HT-29 (cell line): Measurements from ENCODE around the gene SF3B1. TPM values are rescaled to one million over a fixed set of nuclear protein-coding genes. Genes with fewer than 3 reads are reported as not detected.
"Not testable (repeated sequence)": the region's sequence is repeated elsewhere in the genome, so short reads cannot be mapped to it uniquely, and the experiment has no call there.

Source experiments
- DNase-seq: peaks from one replicate; pipeline ENCODE4 v3.0.0-alpha.2; 2015; ENCODE audit warnings: low spot score
- total RNA-seq: library from RNA; depleted of rRNA; stranded (reverse); fragments of >200 nt; shearing (Covaris generic); gene quantifications from 2 replicates; pipeline ENCODE4 v1.2.3, GENCODE V29; 2014

The SF3B1 gene
- total RNA-seq, 1 experiment from 2014 or later = 95.8 TPM

DNA sequence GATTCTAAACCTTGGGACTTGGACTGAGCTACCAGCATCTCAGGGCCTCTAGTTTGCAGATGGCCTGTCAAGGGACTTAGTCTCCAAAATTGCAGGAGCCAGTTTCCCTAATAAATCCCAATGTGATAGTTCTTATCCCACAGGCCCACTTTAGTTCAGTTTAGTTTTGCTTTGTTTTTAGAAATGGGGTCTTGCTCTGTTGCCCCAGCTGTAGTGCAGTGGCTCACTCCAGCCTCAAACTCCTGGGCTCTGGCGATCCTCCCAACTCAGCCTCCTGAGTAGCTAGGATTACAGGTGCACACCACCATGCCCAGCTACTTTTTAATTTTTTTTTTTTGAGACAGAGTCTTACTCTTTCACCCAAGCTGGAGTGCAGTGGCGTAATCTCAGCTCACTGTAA lies 2.6 kb upstream of the SF3B1 start:
- no peak for DNase-seq

DNA sequence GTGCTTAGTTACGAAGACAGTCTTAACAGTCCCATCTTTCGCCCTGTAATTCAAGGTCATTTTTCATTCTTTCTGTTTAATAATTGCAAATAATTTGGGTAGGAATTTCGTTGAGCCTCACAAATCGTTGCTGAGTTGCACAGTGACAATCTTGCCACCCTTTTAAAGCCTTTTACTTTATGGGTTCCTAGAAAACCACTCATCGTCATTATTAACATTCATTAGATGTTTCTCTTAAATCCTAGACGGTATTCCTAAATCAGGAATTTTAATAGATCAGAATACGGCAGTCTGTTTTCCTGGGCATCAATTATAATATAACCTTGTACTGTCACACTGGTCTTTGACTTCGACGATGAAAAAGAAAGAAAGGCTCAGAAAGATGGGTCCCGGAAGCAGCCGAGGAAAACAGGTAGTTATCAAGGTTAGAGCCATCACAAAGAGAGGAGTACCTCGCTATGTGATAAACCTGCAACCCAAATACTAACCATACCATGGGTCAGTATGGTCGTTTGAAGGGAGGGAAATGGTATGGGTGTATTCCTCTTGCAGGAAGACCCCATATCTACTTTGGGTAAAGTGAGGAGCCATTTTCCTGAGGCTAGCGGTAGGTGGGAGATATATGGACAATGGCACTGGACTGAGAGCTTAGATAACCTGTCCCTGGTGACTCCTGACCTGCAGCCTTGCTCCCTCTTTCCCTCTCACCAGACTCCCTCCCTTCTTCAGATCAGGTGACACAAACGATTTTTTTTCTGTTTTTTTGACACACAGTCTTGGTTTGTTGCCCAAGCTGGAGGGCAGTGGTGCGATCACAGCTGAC lies 981 bp upstream of the SF3B1 start:
- no peak for DNase-seq

DNA sequence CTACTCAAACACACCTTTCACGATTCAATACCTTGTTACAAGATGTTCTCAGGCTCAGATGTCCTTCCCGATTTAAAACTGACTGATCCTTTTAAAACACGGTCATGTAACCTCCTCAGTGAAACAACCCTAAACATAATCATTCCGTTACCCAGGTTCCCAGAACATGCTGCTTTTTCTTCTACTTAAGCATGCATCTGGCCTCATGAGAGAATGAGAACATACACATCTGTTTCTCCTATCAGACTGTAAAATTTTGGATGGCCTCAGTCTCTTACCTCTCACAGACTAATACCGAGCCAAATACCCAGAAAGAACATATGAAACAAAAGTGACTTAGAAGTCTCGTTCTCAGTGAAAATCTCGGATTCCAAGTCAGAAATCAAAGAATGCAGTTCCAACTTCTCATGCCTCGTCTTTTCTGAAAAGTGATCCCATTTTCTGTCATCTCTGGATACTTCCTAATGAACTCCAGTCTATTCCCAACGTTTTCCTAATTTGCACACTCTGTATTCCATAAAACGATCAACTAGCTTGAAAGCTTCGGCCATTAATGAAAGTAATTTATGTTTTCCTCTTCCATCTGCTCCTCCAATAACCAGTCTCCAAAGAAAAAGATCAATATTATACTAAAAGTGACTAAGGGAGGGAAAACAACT lies 919 bp downstream of the SF3B1 start:
- peak; percentile 35 for DNase-seq

DNA sequence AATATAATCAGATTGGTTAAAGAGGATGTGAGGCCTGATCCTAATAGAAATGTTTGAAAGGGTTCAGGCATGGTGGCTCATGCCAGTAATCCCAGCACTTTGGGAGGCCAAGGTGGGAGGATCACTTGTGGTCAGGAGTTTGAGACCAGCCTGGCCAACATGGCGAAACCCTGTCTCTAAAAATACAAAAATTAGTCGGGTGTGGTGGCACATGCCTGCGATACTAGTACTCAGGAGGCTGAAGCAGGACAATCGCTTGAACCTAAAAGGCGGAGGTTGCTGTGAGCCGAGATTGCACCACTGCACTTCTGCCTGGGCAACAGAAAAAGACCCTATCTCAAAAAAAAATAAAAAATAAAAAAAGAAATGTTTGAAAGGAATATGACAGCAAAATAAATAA lies 2.3 kb downstream of the SF3B1 start:
- not testable (repeated sequence) for DNase-seq

DNA sequence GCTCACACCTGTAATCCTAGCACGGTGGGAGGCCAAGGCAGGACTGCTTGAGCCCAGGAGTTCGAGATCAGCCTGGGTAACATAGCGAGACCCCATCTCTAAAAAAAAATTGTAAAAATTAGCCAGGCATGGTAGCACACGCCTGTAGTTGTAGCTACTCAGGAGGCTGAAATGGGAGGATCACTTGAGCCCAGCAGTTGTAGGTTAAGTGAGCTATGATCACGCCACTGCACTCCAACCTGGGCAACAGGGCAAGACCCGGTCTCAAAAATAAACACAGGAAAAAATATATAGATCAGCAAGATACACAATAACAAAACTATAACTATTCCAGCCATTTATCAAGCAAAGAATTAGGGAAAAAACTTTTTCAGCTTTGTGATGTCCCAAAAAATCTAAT lies 3.0 kb downstream of the SF3B1 start:
- DNase-seq = no peak

DNA sequence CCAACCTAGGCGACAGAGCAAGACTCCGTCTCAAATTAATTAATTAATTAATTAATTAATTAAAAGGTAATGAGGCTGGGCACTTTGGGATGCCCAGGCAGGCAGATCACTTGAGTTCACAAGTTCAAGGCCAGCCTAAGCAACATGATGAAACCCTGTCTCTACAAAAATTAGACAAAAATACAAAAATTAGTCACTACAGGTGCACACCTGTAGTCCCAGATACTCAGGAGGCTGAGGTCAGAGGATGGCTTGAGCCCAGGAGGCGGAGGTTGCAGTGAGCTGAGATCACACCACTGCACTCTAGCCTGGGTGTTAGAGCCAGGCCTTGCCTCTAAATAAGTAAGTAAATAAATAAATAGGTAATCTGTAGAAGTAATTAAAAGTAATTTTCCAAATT lies 6.8 kb downstream of the SF3B1 start:
- no peak for DNase-seq

DNA sequence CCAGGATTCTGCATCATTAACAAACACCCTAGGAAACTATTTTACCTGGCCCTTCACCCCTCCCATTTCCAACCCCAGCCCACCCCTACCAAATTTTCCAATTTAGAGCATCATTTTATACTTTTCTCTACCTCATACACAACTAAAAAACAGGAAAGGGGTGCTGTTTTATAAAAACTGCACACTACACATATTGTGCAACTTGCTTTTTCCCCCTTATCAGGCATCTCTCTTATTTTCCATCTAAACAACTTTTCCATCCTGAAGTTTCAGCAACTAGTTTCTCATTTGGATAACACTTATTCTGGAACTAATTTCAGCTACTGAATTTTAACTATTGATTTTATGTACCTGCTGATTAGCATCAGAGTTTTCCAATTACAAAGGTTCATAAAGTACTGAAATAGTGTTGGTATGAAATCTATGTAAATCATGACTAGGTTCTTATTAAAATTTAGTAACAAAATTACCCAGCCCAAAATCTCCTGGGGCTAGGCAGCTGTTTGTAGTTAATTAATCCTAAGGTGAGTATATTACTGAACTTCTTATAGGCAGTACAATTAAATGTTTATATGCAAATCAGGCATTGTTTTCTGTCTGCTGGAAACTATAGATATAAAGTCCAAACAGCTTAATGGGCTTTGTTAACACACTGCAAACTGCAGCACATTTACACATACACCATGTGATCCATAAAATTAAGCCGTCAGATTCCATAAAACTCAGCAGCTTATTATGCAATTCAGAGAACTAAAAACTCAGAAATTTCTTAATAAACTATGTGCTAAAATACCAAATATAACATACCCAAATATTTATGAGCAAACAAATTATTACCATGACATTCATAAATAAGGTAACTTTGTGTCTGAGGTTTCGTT lies 7.9 kb downstream of the SF3B1 start:
- DNase-seq = no peak

DNA sequence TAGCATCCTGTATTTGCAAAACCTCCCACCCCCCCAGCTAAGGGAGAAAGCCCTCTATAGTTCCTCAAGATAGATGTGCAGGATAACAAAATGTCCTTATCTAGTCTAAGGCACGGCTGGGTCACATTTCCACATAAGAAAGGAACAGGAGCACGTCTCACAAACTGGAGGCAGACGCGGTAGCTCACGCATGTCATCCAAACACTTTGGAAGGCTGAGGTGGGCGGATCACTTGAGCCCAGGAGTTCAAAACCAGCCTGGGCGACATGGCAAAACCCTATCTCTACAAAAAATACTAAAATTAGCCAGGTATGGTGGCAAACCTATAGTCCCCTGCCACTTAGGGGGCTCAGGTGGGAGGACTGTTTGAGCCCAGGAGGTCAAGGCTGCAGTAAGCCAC lies 9.3 kb downstream of the SF3B1 start:
- DNase-seq = no peak

DNA sequence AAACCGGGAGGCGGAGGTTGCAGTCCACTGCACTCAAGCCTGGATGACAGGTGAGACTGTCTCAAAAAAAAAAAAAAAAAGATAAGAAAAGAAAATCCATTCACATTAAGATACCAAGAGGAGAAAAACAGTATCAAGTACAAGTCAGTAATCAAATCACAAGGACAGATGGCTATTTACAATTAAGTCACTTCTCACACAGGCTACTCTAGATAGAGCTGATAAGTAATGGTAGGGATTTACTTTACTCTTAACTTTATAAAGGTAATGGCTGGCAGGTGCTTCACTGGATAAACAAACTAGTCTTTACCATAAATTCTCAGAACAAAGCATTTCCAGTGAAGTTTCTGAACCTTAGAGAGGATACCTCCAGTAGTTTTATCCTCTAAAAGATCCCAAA lies 11.5 kb downstream of the SF3B1 start:
- no peak for DNase-seq

DNA sequence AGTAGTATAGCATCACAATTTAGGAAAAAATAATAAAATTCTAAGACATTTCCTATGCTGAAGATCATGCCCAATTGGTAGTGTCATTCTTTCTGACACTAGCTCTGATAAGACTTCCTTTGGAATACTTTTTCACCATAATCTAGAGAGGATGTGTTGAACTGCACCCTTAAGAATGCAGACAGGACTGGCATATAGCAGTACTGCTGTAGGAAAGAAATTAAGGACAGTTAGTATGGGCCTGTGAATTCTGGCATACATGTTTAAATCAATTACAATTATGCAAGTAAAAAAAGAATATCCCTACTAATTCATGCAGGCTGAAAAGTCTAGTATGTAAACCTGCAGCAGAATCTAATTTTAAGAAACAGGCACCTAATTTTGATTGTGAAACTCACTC lies 15.4 kb downstream of the SF3B1 start:
- DNase-seq = no peak

DNA sequence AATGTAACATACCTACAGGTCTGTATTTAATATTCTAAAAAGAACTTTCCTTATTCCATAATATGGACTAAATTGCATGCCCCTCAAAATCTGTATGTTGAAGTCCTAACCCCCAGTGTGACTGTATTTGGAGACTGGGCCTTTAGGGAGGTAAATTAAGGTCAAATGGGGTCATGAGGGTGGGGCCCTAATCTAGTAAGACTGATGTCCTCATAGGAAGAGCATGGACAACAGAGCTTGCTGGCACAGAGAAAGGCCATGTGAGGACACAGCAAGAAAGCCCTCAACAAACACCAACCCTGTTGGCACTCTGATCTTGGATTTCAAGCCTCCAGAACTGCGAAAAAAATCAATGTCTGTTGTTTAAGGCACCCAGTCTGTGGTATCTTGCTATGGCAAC lies 18.6 kb downstream of the SF3B1 start:
- no peak for DNase-seq

DNA sequence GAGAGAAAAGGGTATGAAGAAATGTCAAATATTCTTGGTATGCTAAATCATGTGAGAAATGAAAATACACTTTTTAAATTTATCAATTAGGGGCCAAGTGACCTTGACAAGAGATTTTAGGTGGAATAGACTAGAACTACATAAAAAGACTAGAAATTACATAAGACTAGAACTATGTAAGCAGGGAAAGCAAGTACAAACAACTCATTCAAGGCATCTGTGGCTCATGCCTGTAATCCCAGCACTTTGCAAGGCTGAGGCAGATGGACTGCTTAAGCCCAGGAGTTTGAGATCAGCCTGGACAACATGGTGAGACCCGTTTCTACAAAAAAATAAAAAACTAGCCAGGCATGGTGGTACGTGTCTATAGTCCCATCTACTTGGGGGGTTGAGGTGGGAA lies 20.3 kb downstream of the SF3B1 start:
- DNase-seq = no peak

DNA sequence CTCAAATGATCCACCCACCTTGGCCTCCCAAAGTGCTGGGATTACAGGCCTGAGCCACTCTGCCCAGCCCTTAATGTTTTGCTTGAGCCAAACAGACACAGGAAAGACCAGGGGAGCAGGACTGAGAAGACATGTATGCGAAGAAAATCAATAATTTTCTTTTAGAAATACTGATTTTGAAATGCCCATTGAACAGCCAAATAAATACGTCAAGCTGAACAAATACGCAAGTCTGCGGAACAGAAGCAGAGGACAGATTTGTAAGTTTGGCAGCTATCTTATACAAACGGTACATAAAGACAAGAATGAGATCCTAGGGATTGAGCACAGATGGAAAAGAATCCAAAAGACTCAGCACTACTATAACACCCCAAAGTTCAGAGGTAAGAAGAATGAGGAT lies 20.8 kb downstream of the SF3B1 start:
- DNase-seq = no peak

DNA sequence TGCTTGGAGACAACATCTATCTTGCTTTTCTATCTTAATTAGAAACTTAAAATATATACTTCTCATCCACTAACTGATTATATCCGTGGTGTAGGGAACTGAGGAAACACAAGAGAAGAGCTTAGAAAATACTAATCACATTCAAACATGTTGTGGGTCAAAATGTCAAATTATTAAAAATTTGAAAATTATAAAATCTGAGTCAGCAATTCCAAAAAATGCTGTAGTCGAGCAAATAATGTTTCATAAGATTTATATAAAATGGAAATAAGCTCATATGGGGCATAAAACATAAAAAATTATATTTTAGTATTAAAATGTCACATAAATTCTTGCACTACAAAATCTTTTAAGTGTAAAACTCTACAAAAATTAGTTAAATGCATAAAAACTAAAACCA lies 29.2 kb downstream of the SF3B1 start:
- no peak for DNase-seq

DNA sequence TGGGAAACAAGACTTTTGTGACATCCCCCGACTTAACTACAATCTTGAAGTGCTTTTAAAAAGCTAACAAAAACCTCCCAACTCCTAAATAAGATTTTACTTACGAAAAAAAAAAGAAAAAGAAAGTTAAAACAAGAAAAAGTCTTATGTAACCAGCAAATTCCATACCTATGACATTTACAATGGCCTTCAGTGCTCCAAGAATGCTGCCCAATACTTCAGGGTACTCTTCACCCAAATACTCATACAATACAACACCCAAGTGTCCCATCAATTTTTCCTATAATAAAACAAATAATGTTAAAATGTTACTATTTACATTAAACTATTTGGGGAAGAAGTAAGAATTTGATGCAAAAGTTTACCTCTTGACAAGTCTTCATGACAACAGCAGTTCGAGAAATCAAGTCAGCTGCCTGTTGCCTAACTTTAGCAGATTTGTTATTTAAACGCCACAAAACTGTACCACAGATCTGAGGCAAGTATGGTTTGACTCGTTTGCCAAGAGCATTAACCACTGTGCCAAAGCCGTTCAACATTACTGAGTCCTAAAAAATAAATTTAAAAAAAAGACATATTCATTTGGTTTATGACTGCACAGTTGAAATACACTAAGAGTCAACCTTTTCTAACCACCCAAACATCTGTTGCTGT lies 34.8 kb downstream of the SF3B1 start:
- no peak for DNase-seq

DNA sequence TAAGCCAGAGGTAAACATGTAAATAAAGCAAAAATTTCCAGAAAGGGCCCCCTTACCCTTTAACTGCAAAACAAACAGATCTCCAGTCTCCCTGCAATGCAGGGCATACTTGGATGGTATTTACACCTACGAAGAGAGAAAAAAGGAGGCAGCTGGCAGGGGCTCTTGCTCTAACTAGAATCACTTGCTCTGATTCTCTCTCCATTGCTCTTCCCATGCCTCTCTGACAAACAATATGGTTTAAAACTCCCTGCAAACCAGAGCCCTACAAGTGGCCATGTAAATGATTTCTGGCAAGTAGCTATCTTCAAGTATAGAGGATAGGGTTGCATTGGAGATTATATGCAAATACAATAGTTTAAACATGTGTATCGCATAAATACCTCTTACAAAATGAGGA lies 35.9 kb downstream of the SF3B1 start:
- no peak for DNase-seq

DNA sequence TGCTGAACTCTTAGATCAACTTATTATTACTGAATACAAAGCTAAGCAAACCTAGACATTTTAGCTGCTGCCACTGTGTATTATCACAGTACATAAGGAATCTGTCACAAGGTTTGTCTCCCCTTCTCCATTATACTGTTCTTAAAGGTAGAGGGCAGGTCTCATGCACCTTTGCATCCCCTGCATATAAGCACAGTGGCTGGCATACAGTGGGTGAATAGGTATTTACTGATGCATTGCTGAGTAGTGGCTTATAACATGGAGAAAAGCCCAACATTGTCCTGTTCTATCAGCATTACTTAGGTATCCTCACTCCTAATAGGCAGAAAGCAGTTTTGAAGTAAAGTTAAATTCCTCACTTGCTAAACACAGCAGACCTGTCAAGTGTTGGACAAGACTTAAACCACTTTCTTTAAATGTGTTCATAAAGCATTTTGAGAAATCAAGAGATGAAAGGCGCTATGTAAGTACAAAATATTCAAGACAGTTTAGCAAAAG lies 43.6 kb downstream of the SF3B1 start:
- DNase-seq = no peak

DNA sequence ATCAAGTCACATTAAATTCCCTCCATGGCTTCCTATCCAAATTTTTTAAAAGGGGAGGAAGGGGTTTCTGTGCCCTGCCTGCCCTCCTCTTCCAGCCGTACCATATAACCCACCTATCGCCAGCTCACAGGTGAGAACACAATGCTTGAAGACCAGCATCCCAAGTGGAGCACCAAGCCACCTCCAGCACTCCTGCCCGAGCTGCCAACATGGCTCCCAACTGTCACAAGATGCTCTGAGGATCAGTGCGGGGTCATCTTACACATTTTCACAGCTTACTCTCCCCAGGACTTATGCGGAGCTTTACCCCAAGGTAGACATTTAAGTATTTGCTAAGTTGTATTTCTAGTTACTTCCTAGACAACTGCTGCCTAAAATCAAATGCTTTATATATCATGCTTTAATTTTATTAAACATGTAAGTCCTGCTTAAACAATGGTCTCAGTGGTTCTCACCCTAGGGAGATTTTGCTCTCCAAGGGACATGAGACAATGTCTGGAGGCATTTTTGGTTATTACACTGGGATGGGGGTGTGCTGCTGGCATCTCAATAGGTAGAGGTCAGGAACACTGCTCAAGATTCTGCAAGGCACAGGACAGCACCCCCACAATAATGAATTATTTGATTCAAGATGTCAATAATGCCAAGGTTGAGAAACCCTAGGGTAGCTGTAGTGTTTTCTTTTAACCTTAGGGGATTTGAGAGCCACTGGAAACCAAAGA lies 45.8 kb downstream of the SF3B1 start:
- DNase-seq = no peak

DNA sequence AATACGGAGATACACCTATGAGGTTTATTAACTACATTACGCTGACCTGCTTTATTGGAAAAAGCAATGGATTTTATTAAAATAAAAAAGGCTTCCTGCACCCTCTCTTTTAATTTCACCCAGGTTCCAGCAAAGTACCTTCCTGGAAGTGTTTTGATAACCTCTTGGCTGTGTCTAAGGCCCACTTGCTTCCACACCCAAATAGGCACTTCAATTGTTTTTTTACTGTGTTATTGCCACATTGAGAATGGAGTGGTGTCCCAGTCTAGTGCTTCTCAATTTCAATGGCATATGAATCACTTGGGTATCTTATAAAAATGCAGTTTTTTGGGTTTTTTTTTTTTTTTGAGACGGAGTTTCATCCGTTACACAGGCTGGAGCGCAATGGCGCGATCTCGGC lies 47.6 kb downstream of the SF3B1 start:
- no peak for DNase-seq

DNA sequence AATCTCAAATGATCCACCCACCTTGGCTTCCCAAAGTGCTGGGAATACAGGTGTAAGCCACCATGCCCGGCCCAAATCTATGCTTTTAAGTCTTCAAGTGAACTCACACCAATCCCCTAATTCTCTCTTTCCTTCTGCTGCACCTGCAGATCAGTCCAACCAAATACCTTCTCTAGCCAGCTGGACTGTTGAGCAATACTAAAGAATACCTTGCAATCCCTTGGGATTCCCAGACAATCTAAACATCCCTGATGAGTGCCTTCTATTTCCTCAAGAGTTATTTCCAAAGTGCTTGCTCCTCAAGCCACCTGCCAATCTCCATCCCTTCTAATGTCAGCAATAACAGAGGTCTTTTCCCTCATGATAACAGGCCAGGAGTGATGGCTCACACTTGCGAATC lies 48.6 kb downstream of the SF3B1 start:
- DNase-seq = no peak

DNA sequence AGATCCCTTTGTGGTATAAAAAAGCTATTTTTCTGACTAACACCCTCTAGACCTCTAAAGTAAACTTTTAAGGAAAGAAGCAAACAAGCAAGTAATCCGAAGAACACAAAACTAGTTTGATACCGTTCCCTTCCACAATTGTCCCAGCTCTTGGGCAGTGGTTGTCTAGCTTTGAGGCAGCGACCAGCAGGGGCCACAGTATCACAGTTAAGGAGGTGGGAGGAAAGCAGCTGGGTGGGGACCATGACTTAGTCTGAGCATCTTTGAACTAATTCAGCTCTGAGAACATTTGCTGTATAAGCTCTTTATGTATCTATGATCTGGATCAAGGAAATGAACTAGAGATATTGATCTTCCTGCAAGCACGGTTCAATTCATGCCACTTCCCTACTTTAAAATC lies 51.0 kb downstream of the SF3B1 start:
- DNase-seq = no peak
